NT2/D1 (cell line): ENCODE results near the gene GPAT2.
"Not testable (repeated sequence)": the region's sequence is repeated elsewhere in the genome, so short reads cannot be mapped to it uniquely, and the experiment has no call there.

Experiments
- YY1 ChIP-seq: IDR thresholded peaks from 2 replicates; pipeline ENCODE4 v1.6.1; 2011; ENCODE audit not compliant: insufficient read length, insufficient read depth
- ZNF274 ChIP-seq: IDR thresholded peaks from 2 replicates; pipeline ENCODE4 v1.6.1; 2011; ENCODE audit warnings: mild to moderate bottlenecking, low read depth, low read length

DNA sequence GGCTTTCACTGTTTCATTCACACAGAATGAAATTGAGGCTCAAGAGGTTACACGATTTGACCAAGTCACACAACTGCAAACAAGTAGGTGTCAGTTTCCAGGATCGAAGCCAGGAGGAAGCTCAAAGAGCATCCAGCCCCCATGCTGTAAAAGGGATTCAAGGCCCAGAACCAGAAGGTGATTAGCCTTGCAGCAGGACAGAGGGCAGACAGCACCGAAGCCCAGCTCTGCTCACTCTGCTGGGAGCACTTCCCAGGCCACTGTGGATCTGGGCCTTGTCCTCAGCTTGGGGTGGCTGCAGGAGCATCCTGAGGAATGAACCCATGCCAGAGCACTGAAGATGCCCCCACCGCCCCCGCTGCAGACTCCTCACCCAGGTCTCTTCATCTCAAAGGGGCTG, 27.8 kb upstream of the GPAT2 start:
- TF ChIP-seq YY1, ZNF274: not testable (repeated sequence)
